NCI-H524 (cell line): ENCODE data around the gene HPN.

Source experiments
- DNase-seq, 2 experiments: peaks; one replicate each; lab custom pipeline; 2025; lab: John Stamatoyannopoulos, UW

Gene HPN

GRCh38 chr19:35104361-35104760 lies 62.8 kb downstream of the HPN start:
- DNase-seq = no peak

- no peak for DNase-seq
Observed at GRCh38 chr19:35105047-35105410, 63.5 kb downstream of the HPN start.

DNA sequence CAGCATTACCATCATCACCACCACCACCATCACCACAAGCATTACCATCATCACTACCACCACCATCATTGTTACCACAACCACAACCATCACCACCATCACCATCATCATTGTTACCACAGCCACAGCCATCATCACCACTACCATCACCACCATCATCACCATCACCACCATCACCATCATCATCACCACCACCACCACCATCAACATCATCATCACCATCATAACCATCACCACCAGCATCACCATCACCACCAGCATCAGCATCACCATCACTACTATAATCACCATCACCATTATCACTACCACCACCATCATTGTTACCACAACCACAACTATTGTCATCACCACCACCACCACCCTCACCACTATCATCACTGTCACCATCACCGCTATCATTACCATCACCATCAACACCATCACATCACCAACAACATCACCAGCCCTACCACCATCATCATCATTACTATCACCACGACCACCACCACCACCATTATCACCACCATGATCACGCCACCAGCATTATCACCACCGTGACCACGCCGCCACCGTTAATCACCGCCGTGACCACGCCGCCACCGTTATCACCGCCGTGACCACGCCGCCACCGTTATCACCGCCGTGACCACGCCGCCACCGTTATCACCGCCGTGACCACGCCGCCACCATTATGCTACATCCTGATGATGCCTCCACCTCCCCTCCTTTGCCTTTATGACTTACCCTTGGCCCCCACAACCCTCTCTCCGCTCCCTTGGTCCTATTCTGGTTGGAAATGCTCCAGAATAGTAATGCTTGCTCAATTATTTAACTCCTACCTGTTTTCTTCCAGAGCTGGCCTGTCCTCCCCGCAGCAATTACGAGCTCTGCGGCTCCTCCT lies 64.1 kb downstream of the HPN start:
- DNase-seq = no peak

DNA sequence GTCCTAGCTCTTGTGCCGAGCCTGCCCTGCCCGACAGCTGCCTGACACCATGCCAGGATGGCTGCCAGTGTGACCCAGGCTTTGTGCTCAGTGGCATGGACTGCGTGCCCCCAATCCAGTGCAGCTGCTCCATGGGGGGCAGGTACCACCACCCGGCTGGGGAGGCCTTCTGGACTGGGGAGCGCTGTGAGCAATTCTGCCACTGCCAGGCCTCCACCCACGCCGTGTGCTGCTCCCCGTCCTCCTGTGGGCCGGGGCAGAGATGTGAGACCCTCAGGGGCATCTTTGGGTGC lies 64.7 kb downstream of the HPN start:
- no peak for DNase-seq

DNA sequence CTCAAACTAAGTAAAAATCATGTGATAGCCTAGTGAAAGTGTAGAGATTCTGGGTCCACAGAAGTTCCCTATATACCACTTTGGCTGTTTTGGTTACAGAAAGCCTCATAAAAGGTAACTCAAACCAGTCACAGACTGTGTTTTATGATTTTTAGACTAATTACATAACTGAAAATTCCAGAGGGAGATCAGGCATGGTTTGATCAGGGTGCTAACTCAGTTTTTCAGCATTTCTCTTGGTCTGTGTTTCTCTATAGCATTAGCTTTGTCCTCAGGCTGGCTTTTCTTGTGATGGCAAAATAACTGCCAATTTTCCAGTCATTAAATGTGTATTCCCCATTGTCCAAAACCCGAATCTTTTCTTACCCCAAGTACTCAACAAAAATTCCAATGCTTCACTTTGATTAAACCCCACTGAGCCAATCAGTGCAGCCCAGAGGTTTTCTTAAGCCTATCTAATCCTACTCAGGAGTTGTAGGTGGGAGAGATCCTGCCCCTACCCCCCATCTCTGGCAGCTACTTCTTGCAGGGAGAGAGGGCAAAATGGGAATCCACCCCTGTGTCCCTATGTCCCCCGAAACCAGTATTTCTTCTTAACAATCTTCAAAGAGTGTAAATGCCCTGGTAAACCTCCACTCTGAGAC lies 65.5 kb downstream of the HPN start:
- DNase-seq = no peak

DNA sequence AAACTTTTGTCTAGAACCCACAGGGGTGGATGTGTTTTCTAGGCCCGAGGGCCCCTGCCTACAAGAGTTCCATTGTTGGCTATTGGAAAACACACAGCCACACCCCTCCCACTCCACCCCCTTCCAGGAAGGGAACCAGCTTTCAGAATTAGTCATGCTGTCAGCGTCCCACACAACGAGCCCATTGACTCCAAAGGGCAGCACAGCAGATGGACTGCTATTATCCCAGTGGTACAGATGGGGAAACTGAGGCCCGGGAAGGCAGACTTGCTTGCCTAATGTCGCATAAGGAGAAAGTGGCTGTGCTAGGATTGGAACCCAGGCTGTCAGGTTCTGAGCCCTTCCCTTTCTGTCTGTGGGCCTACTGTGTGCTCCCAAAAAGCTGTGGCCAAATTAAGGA lies 66.0 kb downstream of the HPN start:
- DNase-seq = no peak

GRCh38 chr19:35108730-35109129 lies 67.2 kb downstream of the HPN start:
- DNase-seq = no peak

DNA sequence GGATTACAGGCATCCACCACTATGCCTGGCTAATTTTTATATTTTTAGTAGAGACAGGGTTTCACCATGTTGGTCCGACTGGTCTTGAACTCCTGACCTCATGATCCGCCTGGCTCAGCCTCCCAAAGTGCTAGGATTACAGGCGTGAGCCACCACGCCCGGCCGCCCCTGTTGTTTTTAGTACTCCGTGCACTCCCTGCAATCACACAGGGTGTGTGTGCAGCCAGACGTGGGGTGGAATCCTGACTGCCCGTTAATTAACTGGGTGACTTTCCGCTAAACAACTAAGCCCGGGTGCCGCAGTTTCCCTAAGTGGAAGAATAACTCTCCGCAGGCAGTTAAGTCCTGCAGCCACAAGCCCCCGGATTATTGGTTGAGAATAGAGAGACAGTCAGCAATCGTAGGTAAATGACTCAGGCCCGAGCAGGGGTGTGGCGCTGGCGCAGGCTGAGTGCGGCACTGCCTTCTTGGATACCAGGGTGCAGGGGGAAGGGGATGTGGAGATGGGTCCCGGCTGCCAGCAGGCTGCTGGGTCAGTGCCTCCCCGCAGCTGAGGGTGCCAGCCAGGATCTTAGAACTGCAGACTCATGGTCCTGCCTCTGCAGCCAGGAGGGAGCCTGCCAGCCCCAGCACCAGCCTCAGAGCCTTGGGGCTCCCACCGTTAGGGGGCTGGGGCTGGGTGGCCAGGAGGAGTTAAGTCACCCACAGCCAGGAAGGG lies 68.0 kb downstream of the HPN start:
- no peak for DNase-seq

GRCh38 chr19:35110974-35111373 lies 69.5 kb downstream of the HPN start:
- DNase-seq = no peak

- no peak for DNase-seq
Observed at GRCh38 chr19:35112995-35113688, 71.6 kb downstream of the HPN start.

GRCh38 chr19:35114353-35115176 lies 73.0 kb downstream of the HPN start:
- DNase-seq = peak; percentile 53 to 73

DNA sequence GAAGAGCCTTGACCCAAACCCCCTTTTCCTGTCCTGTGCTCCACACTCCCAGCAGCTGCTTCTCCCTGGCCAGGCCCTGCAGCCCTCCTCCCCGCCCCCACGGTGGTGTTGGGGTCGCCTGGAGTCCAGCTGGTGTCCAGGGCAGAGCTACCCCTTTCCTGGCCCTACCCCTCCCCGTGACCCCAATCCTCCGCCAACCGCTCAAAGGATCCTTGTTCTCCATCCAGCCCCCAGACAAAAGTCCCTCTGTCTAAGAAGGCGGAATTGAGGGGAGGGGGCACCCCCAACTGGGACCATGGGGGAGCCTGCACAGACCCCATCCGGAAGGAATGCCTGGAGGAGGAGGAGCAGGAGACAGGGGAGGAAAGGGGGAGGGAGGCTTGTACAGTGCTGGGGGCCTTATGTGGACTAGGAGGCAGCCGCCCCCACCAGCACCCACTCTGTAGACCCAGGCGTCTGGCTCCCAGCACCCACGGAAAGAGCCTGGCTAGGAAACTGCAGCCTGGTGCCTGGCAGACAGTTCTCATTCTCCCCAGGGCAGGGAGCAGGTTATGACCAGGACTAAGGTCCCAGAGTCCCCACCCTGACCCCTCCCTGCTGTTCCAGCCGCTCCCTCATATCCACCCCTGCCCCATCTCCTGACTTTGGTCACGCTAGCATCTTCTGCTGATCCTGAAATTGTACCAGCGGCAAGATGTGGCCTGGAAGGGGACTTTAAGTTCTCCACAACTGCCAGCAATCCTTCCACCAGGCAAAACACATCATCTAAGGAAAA lies 73.8 kb downstream of the HPN start, which contains the start of gene FXYD3:
Gene FXYD3, plus strand, starts transcription at position 647 of the 775 bp plus-strand sequence. CDS start 3,554 bp downstream, outside the sequence.
- DNase-seq = no peak
